LHCN-M2 (cell line): ENCODE data around the gene PIEZO2. TPM values are rescaled to one million over a fixed set of nuclear protein-coding genes. Genes with fewer than 3 reads are reported as not detected.
"Not testable (repeated sequence)": the region's sequence is repeated elsewhere in the genome, so short reads cannot be mapped to it uniquely, and the experiment has no call there.

Source experiments
- DNase-seq: peaks from one replicate; pipeline ENCODE4 v3.0.0-alpha.2; 2012; ENCODE audit warnings: low read depth
- total RNA-seq: library from RNA; depleted of rRNA; stranded (reverse); fragments of >200 nt; gene quantifications from 2 replicates; pipeline ENCODE4 v1.2.3, GENCODE V29; 2014

PIEZO2 gene
- total RNA-seq, 1 experiment from 2014 or later: 10.4 TPM

DNA sequence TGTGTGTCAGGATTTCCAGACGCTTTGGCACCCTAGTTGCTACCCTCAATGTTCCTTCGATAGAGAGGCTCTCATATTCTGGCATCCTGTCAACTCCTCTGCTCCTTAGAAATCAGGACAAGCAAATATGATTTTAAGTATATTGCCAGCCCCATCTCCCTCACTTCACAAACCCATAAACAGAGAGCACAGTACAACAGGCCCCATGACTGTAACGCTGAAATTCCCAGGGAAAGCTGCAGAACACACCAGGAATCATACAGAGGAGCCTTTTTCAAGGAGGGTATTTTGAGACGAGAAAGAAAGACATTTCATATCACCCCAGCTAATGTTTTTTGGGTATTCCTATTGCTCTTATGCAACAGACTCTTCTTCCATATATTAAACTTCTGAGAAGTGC lies 460.6 kb downstream of the PIEZO2 start:
- DNase-seq: no peak

DNA sequence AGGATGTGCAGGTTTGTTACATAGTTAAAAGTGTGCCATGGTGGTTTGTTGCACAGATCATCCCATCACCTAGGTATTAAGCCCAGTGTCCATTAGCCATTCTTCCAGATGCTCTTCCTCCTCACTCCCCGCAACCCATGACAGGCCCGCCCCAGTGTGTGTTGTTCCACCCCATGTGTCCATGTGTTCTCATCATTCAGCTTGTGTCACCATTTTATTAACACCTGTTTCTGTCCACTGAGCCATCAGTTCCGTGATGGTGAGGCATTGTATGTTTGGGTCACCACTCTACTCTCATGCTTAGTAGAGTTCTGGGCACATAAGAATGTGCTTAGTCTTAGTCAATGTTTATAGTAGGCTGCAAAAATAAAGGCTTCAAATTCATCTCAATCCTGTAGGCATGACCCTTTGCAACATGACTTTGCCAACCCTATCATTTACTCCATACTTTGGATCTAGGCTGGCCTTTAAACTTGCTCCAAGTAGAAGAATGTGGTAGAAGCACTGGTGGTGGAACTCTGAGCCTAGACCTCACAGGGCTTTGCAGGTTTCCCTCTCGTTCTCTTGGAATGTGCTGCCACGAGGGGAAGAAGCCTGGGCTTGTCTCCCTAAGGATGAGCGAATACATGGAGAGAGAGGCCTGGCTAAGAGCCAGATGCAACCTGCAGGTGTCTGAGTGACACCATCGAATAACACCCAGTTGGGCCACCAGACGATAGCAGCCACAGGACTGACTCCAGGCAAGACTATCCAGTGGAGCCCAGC lies 462.0 kb downstream of the PIEZO2 start:
- DNase-seq: peak; percentile 20

DNA sequence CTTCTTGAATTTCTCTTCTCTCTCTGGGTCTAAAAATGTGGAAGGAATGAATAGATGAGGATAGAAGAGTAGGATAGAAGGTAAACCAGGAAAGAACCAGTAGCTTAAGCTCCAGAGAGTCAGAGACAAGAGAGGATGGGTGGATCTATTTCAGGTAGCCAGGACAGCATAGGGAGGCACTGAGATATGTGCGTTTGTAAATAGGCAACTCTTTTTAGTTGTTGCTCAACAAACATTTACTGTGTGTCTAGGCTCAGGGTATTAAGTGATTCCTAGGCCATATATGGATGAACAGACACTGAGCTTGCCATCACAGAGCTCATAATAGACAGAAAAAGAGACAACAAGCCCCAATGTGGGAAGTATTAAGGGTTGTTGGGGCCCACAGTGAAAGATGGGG lies 463.1 kb downstream of the PIEZO2 start:
- DNase-seq: no peak

DNA sequence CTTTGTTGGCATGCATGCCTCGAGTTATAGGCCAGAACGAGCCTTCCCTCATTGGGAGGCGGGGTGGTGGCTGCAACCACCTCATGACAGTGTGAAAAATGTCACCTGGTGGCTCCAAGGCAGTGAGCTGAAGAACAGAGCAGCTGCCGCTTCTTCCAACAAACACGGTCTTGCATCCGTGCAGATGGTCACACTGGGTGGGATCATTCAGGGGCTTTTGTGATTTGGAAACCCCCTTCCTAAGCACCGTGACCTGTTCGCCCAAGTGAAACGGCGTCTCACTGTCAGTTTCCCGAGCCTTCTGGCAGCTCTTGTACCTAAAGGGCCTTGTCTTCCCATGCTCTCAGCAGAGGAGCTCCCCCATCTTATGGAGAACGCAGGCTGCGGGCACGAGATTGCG lies 463.9 kb downstream of the PIEZO2 start:
- no peak for DNase-seq

DNA sequence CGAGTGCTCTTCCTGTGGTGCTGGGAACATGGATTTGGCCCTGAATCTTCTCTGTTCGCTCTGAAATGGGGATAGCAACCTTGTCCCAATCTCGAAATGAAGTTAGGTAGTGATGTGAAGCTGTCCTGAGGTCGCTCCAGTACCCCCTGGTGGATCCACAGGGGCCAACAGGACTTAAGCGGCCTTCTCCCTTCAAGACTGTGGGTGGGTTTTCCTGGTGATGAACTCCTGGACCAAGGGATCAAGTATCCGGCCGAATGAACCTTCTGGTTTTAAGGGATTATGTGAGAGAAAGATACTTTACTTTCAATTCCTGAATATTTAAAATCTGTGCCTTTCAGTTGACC lies 467.0 kb downstream of the PIEZO2 start:
- no peak for DNase-seq

DNA sequence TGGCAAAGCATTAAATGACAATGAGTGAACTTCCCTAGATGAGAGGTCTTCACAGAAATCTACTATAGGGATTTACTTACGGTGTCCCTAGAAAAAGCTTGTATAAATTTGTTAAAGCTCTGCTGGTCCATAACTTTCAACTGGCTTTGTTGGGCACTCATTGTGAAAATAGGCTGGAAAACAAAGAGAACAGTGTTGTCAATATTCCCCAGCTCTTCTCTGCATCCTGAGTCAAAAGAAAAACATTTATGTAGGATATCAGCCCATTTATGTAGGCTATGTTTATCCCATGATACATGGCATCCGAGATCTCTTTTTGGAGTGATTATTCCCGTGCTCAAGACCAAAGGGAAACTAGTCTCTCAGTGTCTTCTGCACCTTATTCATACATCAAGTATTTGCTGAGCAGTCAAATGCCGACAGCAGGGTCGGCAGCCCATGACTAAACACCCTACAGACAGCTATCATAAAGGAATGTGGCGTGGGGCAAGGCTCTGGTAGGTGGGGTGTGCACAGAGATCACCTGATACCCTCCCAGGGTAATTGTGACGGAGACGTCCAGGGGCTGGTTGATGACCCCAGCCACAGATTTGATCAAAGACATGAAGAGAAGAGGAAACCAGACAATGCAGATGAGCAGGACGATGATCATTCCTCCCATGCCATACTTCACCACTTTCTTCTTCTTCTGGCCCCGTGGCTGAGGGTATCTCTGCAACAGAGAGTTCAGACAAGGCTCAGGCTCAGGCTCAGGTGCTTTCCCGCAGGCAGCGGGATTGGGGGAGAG lies 467.6 kb downstream of the PIEZO2 start:
- DNase-seq: no peak

DNA sequence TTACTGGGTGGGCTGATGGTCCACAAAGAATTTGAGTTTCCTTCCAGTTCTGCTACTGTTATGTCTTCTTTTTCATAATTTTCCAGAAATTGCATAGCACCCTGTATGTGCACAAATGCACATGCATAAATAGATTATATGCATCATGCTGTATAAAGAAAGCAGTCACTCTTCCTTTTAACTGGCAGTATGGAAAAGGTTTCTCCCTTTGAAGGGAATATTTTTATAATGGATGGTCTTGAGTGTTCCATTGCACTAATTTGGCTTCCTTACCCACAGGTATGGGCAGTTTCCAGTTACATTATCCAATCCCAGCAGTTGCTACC lies 469.1 kb downstream of the PIEZO2 start:
- DNase-seq: no peak

DNA sequence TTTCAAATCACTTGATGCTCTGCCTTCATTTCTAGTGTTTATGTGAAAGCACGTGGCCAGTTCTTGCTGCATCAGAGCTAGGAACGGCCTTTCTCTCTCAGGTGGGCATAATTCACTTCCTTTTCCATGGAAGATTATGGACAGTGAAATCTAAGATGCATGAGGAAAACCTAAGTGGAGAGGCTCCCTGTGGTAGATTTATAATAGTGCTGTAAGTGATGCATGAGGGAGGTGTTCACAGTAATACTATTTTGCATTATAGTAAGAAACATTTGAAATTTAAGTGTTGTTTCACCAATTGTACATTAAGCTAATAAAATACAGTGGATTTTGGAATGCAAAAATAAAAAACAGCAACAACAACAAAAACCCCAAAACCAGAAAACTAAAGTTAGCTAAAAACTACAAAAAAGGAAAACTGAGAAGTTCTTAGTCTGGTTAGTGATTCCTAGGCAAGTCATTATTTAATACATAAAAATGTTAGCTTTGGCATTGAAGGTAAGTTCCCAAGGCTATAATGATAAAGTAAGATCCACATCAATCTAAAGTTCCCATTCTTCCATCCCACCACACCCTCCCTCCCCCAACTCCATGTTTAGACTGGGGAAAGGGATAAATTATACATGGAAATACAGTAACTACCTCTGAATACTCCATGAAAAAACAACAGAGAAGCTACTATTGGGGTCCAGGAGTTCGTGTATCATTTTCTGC lies 469.7 kb downstream of the PIEZO2 start:
- no peak for DNase-seq

DNA sequence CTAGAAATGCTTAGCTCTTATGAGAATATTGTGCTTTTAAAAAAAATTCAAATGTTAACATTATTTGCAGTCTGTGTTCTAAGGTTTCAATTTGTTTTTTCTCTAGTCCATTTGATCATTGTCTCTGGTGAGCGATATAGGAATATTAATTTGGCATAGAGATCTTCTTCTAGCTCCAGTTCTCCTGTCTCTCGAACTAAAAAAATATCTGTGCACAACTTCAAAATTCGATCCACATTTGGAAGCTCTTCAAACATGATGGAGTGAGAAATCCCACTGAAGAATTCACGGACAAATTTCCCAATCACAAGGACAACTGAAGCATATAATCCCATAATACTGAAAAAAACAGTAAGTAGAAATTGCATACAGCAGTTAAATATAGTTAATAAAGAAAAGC lies 477.9 kb downstream of the PIEZO2 start:
- no peak for DNase-seq

DNA sequence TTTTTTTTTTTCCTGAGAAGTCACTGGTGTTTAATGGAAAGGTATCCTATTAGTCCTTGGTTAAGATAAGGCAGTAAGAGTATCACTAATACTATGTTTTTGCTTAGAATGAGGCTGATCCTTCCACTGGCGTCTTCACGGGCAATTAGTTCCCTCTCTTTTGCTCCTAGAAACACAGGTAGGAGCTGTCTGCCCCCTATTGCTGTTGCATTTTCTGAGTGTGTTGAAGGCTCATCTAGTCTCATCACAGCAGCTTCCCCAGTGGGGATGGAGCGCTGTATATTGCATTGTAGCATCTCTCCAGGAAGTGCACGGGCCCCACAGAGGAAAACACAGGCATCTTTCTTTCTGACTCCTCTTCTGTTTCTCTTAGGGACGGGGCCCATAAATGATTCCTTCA lies 478.5 kb downstream of the PIEZO2 start:
- no peak for DNase-seq

DNA sequence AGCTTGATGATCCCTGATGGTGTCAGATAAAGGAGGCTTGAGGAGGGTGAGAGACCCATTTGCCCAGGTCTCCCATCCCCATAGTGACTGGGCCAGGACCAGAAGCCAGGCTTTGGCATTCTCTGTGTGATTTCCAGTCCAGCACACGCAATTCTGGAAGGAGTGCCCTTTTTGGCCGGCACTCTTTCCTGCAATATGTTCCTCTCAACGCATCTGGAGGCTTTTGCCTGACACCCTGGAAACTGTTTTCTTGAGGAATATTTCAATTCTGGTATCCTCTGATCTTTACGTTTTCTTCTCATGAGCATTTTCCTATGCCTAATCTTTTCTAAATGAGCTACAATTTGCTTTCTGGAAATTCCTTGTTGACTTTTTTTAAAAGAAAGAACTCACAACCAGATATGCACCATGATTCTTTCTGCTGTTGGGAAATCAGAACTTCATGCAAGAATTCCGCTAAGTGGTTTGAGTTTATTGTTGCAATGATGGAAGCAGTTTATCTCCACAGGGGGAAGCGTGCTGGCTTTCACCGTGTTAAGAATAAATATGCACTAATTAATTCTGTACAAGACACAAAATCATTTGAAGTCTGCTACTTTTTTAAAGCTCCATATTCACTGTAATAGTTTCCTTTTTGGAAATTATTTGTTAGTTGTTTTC lies 479.8 kb downstream of the PIEZO2 start:
- no peak for DNase-seq

DNA sequence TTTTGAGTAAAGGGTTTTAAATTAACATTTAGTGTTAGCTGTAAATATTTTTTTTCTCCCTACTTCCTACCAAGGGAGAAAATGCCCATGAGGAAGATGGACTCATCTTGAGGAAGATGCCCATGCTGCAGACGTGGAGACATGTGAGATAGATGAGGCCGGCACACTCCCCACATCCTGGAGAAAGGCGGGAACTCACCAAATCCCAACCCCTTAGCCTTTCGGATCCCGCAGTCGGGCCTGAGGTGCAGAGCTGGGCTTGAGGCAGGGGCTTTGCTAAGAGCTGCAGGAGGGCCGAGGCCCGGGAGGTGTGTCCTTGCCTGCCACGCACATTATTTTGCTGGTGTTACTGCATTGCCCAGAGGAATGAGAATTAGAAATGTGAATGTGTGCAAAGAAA lies 485.6 kb downstream of the PIEZO2 start:
- DNase-seq: no peak

DNA sequence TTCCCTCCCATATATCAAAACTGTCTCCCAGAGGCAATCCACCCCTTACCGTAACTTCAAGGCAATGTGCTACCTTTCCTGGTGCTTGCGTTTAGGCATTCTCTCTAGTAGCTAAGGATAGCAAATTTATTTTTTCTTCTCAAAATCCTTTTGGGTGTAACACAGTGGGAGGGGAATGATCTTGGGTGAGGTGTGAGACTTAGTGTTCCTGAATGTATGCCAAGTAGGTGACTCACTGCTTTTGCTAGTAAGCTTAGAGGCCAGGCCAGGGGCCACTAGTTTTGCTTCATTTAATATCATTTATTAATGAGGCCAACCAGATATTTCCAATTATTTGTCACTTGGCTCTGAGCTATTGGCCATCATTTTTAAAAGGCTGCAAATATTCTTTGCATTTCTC lies 488.1 kb downstream of the PIEZO2 start:
- DNase-seq: peak; percentile 49

DNA sequence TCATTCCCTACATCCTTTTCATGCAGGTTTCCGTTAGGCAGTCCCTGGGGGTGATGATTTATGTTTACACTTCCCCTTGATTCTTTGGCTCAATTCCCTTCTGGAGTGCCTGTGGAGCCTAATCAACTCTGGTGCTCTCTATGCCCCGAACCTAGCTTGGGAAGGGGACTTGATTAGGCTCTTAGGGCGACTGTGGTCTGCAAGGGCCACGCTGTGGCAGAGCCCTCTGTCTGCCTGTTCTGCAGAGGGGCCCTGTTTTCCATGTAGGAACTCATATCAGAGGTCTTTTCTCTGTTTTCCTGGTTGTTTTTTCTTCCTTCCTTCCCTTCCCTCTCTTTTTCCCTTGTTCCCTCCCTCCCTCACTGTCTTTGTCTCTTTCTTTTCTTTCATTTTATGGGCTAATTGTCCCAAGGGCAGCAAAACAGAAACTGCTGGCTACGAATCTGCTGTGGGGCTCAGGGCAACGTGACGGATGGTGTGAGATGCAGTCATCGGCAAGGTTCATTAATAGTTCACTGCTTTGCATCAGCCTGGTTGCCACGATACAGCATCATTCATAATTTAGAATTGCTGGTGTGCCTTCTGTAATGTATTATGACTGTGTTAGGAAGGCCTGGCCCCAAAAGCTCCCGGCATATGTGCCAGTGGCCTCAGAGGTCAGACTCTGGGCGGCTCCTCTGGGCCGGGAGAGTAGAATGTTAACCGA lies 489.0 kb downstream of the PIEZO2 start:
- peak; percentile 42 for DNase-seq

DNA sequence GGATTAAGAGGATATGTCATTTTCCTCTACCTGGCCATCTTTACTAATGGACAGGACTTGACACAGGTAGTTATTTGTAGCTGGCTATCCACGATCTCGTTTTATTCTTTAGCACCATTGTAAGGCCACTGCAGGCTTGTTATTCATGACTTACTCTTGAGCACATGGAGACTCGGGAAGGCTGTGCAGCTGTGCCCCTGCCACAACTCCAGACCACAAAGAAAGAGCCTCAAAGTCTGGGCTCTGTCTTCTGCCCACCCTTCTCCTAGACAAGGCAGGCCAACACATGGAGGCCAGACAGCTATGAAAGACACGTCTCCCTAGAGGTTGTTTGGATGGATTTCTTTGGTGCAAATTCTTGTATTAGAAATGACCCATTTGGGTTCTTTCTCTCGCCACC lies 489.8 kb downstream of the PIEZO2 start:
- peak; percentile 15 for DNase-seq

DNA sequence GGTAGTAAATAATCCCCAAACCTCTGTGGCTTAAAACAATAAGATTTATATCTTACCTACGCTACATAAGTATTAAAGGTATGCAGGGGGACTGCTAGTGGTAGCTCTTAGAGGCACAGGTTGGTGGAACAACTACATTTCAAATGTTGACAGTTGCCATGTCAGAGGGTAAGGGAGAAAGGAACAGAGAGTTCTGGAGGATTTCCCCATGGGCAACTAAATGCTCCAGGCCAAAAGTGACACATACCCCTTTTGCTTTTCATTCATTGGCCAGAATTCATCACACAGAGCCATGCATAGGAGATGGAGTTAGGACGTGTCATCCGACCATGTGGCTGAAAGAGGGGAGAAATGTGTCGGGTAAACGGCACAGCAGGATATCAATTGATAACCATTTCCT lies 490.4 kb downstream of the PIEZO2 start:
- DNase-seq: peak; percentile 24

DNA sequence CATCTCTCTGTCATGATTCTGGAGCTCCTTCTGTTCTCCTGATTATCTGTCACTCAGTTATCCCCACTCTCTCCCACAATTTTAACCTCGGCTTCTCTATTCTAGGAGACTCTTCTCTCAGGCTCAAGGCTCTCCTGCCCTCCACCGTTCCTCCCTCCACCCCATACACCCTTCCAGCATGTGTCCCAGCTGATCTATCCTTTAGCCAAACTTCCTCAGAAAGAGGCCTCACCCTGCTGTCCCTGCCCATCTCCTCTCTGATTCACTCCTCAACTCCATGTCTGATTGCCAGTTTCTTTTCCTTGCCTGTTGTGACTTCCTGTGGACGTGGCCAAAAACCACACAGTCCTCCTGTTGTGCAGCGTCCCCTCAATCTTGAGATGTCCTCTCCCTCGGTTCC lies 505.4 kb downstream of the PIEZO2 start:
- not testable (repeated sequence) for DNase-seq

DNA sequence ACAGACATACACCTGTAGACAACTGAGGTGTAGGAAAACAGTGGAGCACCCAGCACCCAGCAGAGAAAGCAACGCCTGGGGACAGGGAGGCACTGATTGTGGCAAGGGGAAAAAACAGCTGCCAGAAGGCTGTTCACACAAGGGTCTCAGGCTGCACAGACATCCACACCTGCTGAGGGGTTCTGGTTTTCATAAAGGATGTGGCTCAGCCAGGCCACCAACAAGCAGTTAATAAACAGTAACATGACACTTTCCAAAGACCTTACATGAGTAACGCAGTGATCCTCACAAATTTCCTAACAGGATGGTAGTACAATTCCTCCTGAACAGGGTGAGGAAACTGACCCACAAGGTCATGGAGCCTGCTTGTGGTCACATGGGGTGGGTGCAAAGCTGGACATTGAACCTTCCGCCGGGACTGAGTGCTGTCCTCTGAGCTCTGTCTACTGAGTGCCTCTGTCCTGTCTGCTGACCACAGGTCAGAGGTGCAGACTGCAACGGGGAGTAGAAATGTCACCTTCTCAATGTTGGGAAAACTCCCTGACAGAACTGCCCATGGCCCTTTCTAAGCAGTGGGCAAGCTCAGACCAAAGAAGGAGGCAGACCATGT lies 506.3 kb downstream of the PIEZO2 start:
- not testable (repeated sequence) for DNase-seq

DNA sequence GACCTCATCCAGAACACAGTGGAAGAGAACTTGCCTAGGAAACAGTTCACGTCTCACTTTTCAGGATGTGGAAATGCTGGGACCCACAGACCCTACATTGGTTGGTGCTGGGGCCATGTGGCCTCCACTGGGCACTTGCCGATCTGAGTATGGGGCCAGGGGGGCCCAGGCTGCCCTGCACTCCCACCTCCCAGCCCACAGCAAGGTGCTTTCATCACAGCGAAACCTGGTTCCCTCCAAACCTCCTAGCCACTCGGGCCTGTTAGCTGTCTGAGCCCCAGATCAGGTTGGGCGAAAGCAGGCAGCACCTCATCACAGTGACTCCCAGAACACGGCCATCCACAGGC lies 510.9 kb downstream of the PIEZO2 start:
- not testable (repeated sequence) for DNase-seq

DNA sequence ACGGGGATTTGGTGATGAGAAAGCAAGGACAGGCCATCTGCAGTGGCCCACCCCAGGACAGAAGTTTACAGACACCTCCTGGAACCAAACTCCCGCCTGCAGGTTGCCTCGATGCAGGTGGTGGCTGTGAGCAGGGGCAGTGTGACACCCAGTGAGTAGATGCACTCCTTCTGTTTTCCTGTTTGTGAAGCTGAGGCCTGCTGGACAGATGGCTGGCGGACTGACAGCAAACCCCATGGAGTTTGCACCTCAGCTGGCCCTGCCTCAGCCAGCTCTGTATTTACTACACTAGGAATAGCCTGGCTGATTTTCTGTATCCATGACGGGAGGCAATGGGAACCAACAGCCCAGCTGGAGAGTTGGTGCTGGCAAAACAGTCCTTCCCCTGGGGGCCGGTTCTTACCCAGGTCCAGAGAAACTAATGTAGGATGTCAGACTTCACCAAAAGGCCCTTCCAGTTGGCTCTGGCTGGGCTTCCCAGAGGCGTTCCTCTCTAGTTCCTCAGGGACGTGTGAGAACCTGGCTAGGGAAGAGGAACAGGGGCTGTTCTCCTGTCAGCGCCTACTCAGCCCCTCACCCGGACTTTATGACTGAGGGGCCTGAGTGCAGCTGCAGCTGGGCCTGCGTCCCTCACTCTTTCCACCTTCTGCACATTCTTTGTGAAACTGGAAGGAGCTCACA lies 511.4 kb downstream of the PIEZO2 start:
- DNase-seq: not testable (repeated sequence)

DNA sequence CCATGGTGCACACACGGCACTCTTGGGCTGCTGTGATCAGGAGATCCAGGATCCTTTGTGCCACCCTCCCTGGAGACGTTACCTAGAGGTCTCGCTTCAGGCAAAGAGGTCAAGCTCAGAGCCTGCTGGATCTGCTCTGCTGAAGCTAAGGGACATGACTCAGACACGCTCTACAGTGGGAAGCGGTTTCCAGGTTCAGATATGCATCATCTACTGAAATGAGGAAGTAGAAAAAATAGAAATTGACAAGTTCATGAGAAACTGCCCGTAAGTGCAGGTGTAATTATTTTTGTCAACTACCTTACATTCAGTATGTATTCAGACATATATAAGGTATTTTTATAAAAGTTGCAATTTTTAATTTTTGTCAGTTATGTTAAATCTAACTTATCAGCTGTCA lies 520.3 kb downstream of the PIEZO2 start:
- not testable (repeated sequence) for DNase-seq
